Keratinocyte (primary cell): ENCODE measurements around the gene PPIP5K2. TPM values are rescaled to one million over a fixed set of nuclear protein-coding genes. Genes with fewer than 3 reads are reported as not detected.

Experiments used
- DNase-seq: peaks from one replicate; pipeline ENCODE4 v3.0.0-alpha.2; 2011; ENCODE audit warnings: low read depth, missing footprints, low spot score
- FAIRE-seq: peaks from 2 replicates; lab custom pipeline; 2011; peaks lifted over from hg19 to GRCh38; lab: Jason Lieb, UNC
- H2AFZ ChIP-seq: 2 replicates; pipeline ENCODE4 v1.6.0; 2012; ENCODE audit warnings: low read length, control low read depth, inconsistent platforms; ENCODE audit not compliant: control insufficient read depth
- H3K27ac ChIP-seq: 2 replicates; pipeline ENCODE4 v1.5.1; 2011; ENCODE audit warnings: low read length; ENCODE audit not compliant: control insufficient read depth, insufficient read depth
- H3K27me3 ChIP-seq: 3 replicates; pipeline ENCODE4 v1.6.0; 2011; ENCODE audit warnings: low read length; ENCODE audit not compliant: control insufficient read depth, insufficient read depth; ENCODE audit errors: extremely low read depth
- H3K36me3 ChIP-seq, 2 experiments: 2 replicates in 1 of 2; 3 replicates in 1 of 2; pipeline ENCODE4 v1.5.1; 2011; ENCODE audit warnings: low read length in 2 of 2, mild to moderate bottlenecking in 1 of 2; ENCODE audit not compliant: control insufficient read depth in 2 of 2, insufficient read depth in 2 of 2; ENCODE audit errors: extremely low read depth in 1 of 2
- H3K4me1 ChIP-seq: 3 replicates; pipeline ENCODE4 v1.5.1; 2011; ENCODE audit warnings: low read length; ENCODE audit not compliant: control insufficient read depth, insufficient read depth; ENCODE audit errors: extremely low read depth
- H3K4me2 ChIP-seq: 3 replicates; pipeline ENCODE4 v1.6.0; 2011; ENCODE audit warnings: low read depth, low read length; ENCODE audit not compliant: control insufficient read depth, insufficient read depth; ENCODE audit errors: extremely low read depth
- H3K4me3 ChIP-seq, 3 experiments: fragments of 200-600 bp in 1 of 3; sonication (generic) in 1 of 3; 2 replicates in 2 of 3; 3 replicates in 1 of 3; pipeline ENCODE4 v1.5.1; 2011 to 2016; ENCODE audit warnings: low read length in 3 of 3, mild to moderate bottlenecking in 3 of 3, control low read depth in 2 of 3, inconsistent platforms in 1 of 3, low read depth in 1 of 3, mixed read lengths in 1 of 3, mixed run types in 1 of 3, moderate library complexity in 1 of 3; ENCODE audit not compliant: control insufficient read depth in 2 of 3, insufficient read depth in 2 of 3; ENCODE audit errors: extremely low read depth in 1 of 3
- H3K79me2 ChIP-seq: 2 replicates; pipeline ENCODE4 v1.6.0; 2012; ENCODE audit warnings: low read length; ENCODE audit not compliant: control insufficient read depth, insufficient read depth
- H3K9ac ChIP-seq: 3 replicates; pipeline ENCODE4 v1.6.0; 2011; ENCODE audit warnings: low read length; ENCODE audit not compliant: control insufficient read depth, insufficient read depth; ENCODE audit errors: extremely low read depth
- H3K9me1 ChIP-seq: 3 replicates; pipeline ENCODE4 v1.6.0; 2011; ENCODE audit warnings: low read length; ENCODE audit not compliant: control insufficient read depth, insufficient read depth; ENCODE audit errors: extremely low read depth
- H3K9me3 ChIP-seq: 2 replicates; pipeline ENCODE4 v1.5.1; 2012; ENCODE audit warnings: low read depth, low read length; ENCODE audit not compliant: control insufficient read depth
- H4K20me1 ChIP-seq: 3 replicates; pipeline ENCODE4 v1.6.0; 2011; ENCODE audit warnings: low read length; ENCODE audit not compliant: control insufficient read depth, insufficient read depth; ENCODE audit errors: extremely low read depth
- EZH2 ChIP-seq: IDR thresholded peaks from one replicate; pipeline ENCODE4 v1.6.1; 2012; ENCODE audit warnings: inconsistent platforms, mild to moderate bottlenecking, low read length, moderate library complexity
- dilution Hi-C: fragments of 300-500 bp; cut with MboI; formaldehyde crosslinking; loops from one replicate; pipeline ENCODE4 v1.7.0; 2020; ENCODE audit warnings: low sequenced_read_pairs; ENCODE audit not compliant: extremely low pct_ligation_motif_present
- polyA plus RNA-seq, 5 experiments: library from polyadenylated mRNA; depleted of rRNA in 3 of 5; stranded (reverse) in 3 of 5; stranded (forward) in 1 of 5; unstranded in 1 of 5; fragments of >200 nt; gene quantifications; 1 replicate in 1 of 5; 2 replicates in 3 of 5; 3 replicates in 1 of 5; pipeline versions ENCODE4 v1.2.1 to v1.2.3, GENCODE V29; 2011 to 2012; ENCODE audit warnings: missing spikeins in 2 of 5, low read depth in 1 of 5, low replicate concordance in 1 of 5
- TF ChIP-seq, protein P1 (sequence below), 3 experiments: IDR thresholded peaks in 1 of 3; conservative IDR thresholded peaks in 1 of 3; optimal IDR thresholded peaks in 1 of 3; 2 replicates in 2 of 3; 3 replicates in 1 of 3; pipeline versions ENCODE3 to v1.5.1; 2011; ENCODE audit warnings: low read length in 3 of 3, mild to moderate bottlenecking in 3 of 3, moderate library complexity in 2 of 3, control low read depth in 1 of 3, inconsistent platforms in 1 of 3; ENCODE audit not compliant: insufficient read depth in 2 of 3; ENCODE audit errors: extremely low read depth in 1 of 3

PPIP5K2 gene
- polyA plus RNA-seq, 1 donor (not counting 4 experiments of a cell fraction or from before 2014, with no cell fraction given) = 27.8 TPM

- H3K4me2 ChIP-seq = no peak overlapping the region
- H3K4me1 ChIP-seq = no peaks in the 10 kb centered on the region
- H3K4me3 ChIP-seq = no peak overlapping the region
- no peaks in the 10 kb centered on the region for H3K9me1 ChIP-seq
- no peaks in the 10 kb centered on the region for H3K27me3 ChIP-seq
- no peak overlapping the region for H3K9ac ChIP-seq
- no peaks in the 10 kb centered on the region for H3K9me3 ChIP-seq
- FAIRE-seq (no peak), DNase-seq (no peak)
- no peaks in the 10 kb centered on the region for H3K36me3 ChIP-seq
- H2AFZ ChIP-seq = no peak overlapping the region
- dilution Hi-C loops = no loop called here
- H3K79me2 ChIP-seq = no peaks in the 10 kb centered on the region
- H4K20me1 ChIP-seq = no peaks in the 10 kb centered on the region
- no peak overlapping the region for H3K27ac ChIP-seq
- TF ChIP-seq EZH2 = no peak
- TF ChIP-seq, protein P1, sequence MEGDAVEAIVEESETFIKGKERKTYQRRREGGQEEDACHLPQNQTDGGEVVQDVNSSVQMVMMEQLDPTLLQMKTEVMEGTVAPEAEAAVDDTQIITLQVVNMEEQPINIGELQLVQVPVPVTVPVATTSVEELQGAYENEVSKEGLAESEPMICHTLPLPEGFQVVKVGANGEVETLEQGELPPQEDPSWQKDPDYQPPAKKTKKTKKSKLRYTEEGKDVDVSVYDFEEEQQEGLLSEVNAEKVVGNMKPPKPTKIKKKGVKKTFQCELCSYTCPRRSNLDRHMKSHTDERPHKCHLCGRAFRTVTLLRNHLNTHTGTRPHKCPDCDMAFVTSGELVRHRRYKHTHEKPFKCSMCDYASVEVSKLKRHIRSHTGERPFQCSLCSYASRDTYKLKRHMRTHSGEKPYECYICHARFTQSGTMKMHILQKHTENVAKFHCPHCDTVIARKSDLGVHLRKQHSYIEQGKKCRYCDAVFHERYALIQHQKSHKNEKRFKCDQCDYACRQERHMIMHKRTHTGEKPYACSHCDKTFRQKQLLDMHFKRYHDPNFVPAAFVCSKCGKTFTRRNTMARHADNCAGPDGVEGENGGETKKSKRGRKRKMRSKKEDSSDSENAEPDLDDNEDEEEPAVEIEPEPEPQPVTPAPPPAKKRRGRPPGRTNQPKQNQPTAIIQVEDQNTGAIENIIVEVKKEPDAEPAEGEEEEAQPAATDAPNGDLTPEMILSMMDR (optimal IDR thresholded peaks at IDR 0.05 in 1 of 3, IDR thresholded peaks at IDR 0.05 in 1 of 3, conservative IDR thresholded peaks at IDR 0.05 in 1 of 3; ENCODE audit: extremely low read depth in 1 of 3, insufficient read depth in 2 of 3, low read length in 3 of 3) = no peak
Measured at GRCh38 chr5:103207011-103207410, 86.9 kb downstream of the PPIP5K2 start.

GRCh38 chr5:103207653-103208052 lies 87.6 kb downstream of the PPIP5K2 start:
- TF ChIP-seq EZH2 = no peak
- TF ChIP-seq, protein P1 (optimal IDR thresholded peaks at IDR 0.05 in 1 of 3, IDR thresholded peaks at IDR 0.05 in 1 of 3, conservative IDR thresholded peaks at IDR 0.05 in 1 of 3; ENCODE audit: extremely low read depth in 1 of 3, insufficient read depth in 2 of 3, low read length in 3 of 3) = no peak
- Histone ChIP-seq H3K79me2 (no peaks in the 10 kb centered on the region), H2AFZ (no peak overlapping the region), H3K4me1 (no peaks in the 10 kb centered on the region), H3K4me3 (no peak overlapping the region), H3K9me1 (no peaks in the 10 kb centered on the region), H3K4me2 (no peak overlapping the region), H3K27ac (no peak overlapping the region), H3K9me3 (no peaks in the 10 kb centered on the region), H4K20me1 (no peaks in the 10 kb centered on the region), H3K36me3 (no peaks in the 10 kb centered on the region), H3K27me3 (no peaks in the 10 kb centered on the region), H3K9ac (no peak overlapping the region)
- dilution Hi-C loops = no loop called here
- no peak for FAIRE-seq
- no peak for DNase-seq
